ENCODE measurements around the gene SF3B1. TPM values are rescaled to one million over a fixed set of nuclear protein-coding genes. Genes with fewer than 3 reads are reported as not detected.

Gene SF3B1
- total RNA-seq, 2 donors from 2014 or later = 197 to 250 TPM

DNA sequence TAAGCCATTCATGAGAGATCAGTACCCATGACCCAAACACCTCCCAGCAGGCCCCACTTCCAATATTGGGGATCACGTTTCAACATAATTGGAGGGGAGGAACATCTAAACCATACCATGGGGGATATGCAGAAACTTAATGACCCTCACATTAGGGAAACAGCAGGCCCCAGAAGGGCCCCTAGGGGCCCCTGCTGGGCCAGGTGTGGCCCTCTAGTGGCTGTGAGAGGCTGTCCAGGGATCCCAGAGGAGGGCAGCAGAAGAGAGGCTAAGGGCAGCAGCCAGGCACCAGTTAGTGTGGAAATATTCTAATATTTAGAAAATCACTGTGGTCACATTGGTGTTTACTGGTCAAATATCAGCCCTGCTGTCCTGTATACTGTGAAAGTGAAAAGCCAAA lies 75.0 kb downstream of the SF3B1 start:
- no peaks in the 10 kb centered on the region for H3K36me3 ChIP-seq
- no peak overlapping the region for H3K4me3 ChIP-seq
- 95% methylated on average over 1 of the region's 1 CpG for WGBS
- no peaks in the 10 kb centered on the region for H3K4me1 ChIP-seq (replicated peaks)
- TF ChIP-seq, protein P1, sequence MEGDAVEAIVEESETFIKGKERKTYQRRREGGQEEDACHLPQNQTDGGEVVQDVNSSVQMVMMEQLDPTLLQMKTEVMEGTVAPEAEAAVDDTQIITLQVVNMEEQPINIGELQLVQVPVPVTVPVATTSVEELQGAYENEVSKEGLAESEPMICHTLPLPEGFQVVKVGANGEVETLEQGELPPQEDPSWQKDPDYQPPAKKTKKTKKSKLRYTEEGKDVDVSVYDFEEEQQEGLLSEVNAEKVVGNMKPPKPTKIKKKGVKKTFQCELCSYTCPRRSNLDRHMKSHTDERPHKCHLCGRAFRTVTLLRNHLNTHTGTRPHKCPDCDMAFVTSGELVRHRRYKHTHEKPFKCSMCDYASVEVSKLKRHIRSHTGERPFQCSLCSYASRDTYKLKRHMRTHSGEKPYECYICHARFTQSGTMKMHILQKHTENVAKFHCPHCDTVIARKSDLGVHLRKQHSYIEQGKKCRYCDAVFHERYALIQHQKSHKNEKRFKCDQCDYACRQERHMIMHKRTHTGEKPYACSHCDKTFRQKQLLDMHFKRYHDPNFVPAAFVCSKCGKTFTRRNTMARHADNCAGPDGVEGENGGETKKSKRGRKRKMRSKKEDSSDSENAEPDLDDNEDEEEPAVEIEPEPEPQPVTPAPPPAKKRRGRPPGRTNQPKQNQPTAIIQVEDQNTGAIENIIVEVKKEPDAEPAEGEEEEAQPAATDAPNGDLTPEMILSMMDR (IDR thresholded peaks at IDR 0.05) = no peak
- TF ChIP-seq POLR2A (IDR thresholded peaks at IDR 0.05) = no peak
- TF ChIP-seq POLR2AphosphoS5 (IDR thresholded peaks at IDR 0.05) = no peak
- H3K27ac ChIP-seq = no peak overlapping the region
- intact Hi-C loops (cut with DNase I) = no loop called here
- DNase-seq (ENCODE audit: low spot score) = no peak
- H3K9me3 ChIP-seq = no peaks in the 10 kb centered on the region
- no peaks in the 10 kb centered on the region for H3K27me3 ChIP-seq (replicated peaks; ENCODE audit: insufficient read depth)

DNA sequence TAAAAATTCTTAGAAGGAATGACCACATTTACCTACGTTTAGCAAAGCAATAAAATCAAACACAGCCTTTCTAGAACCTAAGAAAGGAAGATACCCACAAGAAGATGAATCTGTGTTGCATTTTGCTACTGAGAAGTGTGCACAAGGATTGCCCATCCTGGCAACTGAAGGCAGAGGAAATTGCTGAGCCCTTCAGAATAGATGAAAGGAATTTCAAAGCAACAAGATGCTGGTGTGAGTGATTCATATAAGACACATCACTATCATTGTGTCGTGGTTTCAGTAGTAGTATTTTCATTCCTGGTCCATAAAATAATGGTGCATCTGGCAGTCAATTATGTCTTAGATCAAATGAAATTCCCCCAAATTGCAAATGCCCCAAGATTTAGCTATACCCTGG lies 75.9 kb downstream of the SF3B1 start:
- no peak for DNase-seq (ENCODE audit: low spot score)
- Histone ChIP-seq H3K4me1 (replicated peaks) (no peaks in the 10 kb centered on the region), H3K27ac (no peak overlapping the region), H3K4me3 (no peak overlapping the region), H3K36me3 (no peaks in the 10 kb centered on the region), H3K27me3 (replicated peaks; ENCODE audit: insufficient read depth) (no peaks in the 10 kb centered on the region), H3K9me3 (no peaks in the 10 kb centered on the region)
- no peak for TF ChIP-seq POLR2AphosphoS5 (IDR thresholded peaks at IDR 0.05)
- no peak for TF ChIP-seq POLR2A (IDR thresholded peaks at IDR 0.05)
- TF ChIP-seq, protein P1 (IDR thresholded peaks at IDR 0.05) = no peak
- intact Hi-C loops (cut with DNase I) = no loop called here
- 47% methylated on average over 2 of the region's 2 CpGs for WGBS

DNA sequence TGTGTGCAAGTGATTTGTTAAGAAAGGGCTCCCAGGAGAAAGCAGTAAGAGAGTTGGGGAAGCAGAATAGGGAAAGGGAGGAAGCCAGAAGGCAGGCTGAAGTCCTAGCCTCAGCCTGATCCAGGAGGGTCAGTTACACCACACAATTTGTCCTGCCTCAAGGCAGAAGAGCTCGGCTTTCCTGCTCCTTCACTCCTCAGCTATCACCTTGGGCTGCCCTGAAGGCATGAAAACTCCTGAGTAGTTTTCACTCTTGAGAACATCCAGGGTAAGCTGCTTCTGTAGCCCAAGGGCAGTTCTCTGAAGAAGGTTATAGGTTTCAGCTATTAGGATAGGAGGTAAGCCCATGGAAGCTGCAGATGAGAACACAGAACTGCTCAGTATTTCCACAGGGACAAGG lies 76.8 kb downstream of the SF3B1 start:
- intact Hi-C loops (cut with DNase I) = no loop called here
- no peak overlapping the region for H3K27ac ChIP-seq
- H3K36me3 ChIP-seq = no peaks in the 10 kb centered on the region
- TF ChIP-seq, protein P1 (IDR thresholded peaks at IDR 0.05) = no peak
- TF ChIP-seq POLR2AphosphoS5 (IDR thresholded peaks at IDR 0.05) = no peak
- no peak for TF ChIP-seq POLR2A (IDR thresholded peaks at IDR 0.05)
- H3K27me3 ChIP-seq (replicated peaks; ENCODE audit: insufficient read depth) = no peaks in the 10 kb centered on the region
- no peak for DNase-seq (ENCODE audit: low spot score)
- 72% methylated on average over 1 of the region's 1 CpG for WGBS
- H3K4me3 ChIP-seq = no peak overlapping the region
- no peaks in the 10 kb centered on the region for H3K4me1 ChIP-seq (replicated peaks)
- H3K9me3 ChIP-seq = no peaks in the 10 kb centered on the region

DNA sequence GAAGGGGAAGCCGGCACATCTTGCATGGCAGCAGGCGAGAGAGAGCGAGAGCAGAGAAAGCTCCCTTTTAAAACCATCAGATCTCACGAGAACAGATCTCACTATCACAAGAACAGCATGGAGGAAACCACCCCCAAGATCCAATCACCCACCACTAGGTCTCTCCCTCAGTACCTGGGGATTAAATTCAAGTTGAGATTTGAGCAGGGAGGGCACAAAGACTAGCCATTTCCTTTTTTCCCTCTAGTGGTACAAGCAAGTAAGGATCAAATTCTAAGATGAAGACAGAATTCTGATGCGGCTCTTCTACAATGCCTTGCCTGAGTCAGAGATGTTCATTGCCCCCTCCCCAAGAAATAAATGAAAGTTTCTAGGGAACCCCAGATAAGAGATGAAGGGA lies 78.7 kb downstream of the SF3B1 start:
- TF ChIP-seq POLR2AphosphoS5 (IDR thresholded peaks at IDR 0.05) = no peak
- TF ChIP-seq, protein P1 (IDR thresholded peaks at IDR 0.05) = peak in 1 of 4 experiments; percentile 5
- Histone ChIP-seq H3K27me3 (replicated peaks; ENCODE audit: insufficient read depth) (no peaks in the 10 kb centered on the region), H3K9me3 (no peaks in the 10 kb centered on the region), H3K27ac (no peak overlapping the region), H3K4me3 (no peak overlapping the region), H3K4me1 (replicated peaks) (no peaks in the 10 kb centered on the region), H3K36me3 (no peaks in the 10 kb centered on the region)
- intact Hi-C loops (cut with DNase I) = no loop called here
- 81% methylated on average over 5 of the region's 5 CpGs for WGBS
- DNase-seq (ENCODE audit: low spot score) = no peak

DNA sequence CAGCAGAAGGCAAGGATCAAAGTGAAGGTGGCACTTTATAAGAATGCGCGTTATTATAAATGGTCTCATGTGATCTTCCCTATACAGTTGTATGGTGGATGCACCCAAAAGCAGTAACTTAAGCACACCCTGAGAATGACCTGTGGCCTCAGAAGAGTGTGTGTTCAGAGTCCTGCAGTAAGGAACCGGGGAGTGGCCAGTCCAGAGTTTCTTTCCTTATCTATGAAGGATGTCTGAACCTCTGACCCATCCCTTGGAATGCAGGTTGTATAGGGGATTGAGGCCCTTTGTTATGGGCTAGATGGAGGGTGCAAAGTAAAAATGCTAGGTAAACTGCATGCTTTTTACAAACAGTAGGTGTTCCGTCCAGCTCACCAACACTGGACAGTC lies 80.7 kb downstream of the SF3B1 start:
- Histone ChIP-seq H3K27ac (no peak overlapping the region), H3K36me3 (no peaks in the 10 kb centered on the region), H3K4me1 (replicated peaks) (no peaks in the 10 kb centered on the region), H3K9me3 (no peaks in the 10 kb centered on the region), H3K4me3 (no peak overlapping the region), H3K27me3 (replicated peaks; ENCODE audit: insufficient read depth) (no peaks in the 10 kb centered on the region)
- WGBS = 98% methylated on average over 4 of the region's 4 CpGs
- TF ChIP-seq POLR2AphosphoS5 (IDR thresholded peaks at IDR 0.05) (no peak), POLR2A (IDR thresholded peaks at IDR 0.05) (no peak)
- TF ChIP-seq, protein P1 (IDR thresholded peaks at IDR 0.05) = no peak
- no peak for DNase-seq (ENCODE audit: low spot score)
- intact Hi-C loops (cut with DNase I) = no loop called here

Measured in prostate gland (tissue), 2 donors.